Lower lobe of right lung (tissue), 2 donors: Measurements from ENCODE around the gene HOXD8. TPM values are rescaled to one million over a fixed set of nuclear protein-coding genes. Genes with fewer than 3 reads are reported as not detected.

Source experiments
- ATAC-seq, 2 donors: fragments of 200-7000 bp; cut with Tn5 transposase; one replicate each; pipeline ENCODE4 v1.9.1; 2020 to 2022; ENCODE audit warnings: mild to moderate bottlenecking in 2 of 2, moderate library complexity in 2 of 2
- DNase-seq: peaks from one replicate; pipeline ENCODE4 v3.0.0-alpha.2; 2020
- H3K27ac ChIP-seq: fragments of 200-600 bp; one replicate; pipeline ENCODE4 v1.8.0; 2022
- H3K27me3 ChIP-seq: fragments of 200-600 bp; one replicate; pipeline ENCODE4 v1.8.0; 2022; ENCODE audit warnings: low read depth
- H3K36me3 ChIP-seq: fragments of 200-600 bp; one replicate; pipeline ENCODE4 v1.8.0; 2022; ENCODE audit warnings: mild to moderate bottlenecking
- H3K4me1 ChIP-seq: fragments of 200-600 bp; one replicate; pipeline ENCODE4 v1.8.0; 2022
- H3K4me3 ChIP-seq: fragments of 200-600 bp; one replicate; pipeline ENCODE4 v1.8.0; 2022; ENCODE audit warnings: mild to moderate bottlenecking
- H3K9me3 ChIP-seq: fragments of 200-600 bp; one replicate; pipeline ENCODE4 v1.8.0; 2022
- intact Hi-C: fragments of 100-400 bp; cut with DNase I; formaldehyde crosslinking; loops from one replicate; pipeline ENCODE4 v1.11.0; 2022
- total RNA-seq: library from RNA; stranded (reverse); fragmentation: NEBNext Ultra II Directional; extraction: Animal tissue kit (Norgen Biotek cat#: 25700); gene quantifications from one replicate; pipeline ENCODE4 v1.2.1, GENCODE V29; 2021
- TF ChIP-seq, protein P1 (sequence below): fragments of 200-600 bp; IDR thresholded peaks from one replicate; pipeline ENCODE4 v1.8.0; 2022; ENCODE audit warnings: antibody characterized with exemption, mild to moderate bottlenecking
- donor health status: DM: no; HTN: yes; CAD: no; lungs with severe emphysema.

HOXD8 gene
- total RNA-seq, 1 donor from 2014 or later: 2.3 TPM

DNA sequence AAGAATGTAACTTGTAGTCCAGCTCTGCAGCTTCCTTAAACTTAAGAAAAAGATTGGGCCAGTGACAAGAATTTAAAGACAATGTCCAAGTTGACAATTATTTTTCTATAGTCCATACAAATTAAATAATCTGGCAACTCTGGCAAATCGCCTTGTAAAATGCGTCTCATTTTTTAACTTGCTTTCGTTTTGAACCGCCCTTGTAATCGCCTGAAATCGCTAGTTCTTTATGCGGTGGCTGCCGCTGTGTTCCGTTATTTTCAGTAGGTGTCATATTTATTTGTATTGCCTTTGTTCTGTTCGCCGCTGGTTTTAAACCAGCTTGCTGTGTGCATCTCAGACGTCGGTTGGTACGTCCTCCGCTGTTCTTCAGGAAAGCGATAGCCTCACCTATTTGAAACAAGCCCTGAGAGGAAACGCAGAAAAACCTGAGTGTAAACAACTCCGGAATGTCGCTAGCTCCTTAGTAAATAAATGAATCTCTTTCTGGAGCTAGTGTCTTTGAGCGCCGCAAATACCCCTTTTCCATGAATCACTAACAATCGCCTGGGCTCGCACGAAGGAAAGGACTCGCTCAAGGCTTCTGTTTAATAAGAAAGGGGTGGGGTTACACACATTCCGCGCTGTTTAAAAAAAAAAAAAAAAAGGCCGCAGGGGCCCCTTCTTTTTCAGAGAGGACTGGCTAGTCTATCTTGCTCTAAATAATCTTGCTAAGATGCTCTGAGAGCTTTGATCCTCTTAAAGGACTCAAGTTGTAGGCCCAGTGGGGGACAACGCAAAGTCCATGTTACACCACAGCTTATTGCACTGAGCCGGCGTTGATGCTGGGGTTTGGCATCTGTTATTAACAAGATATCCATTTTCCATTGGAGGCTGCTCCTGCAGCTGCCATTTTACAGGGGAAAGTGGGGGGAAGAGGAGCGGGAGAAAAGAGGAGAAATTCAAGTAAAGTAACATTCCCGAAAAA, 3.0 kb downstream of the HOXD8 start:
- DNase-seq (no peak), ATAC-seq (no peak)
- no peaks in the 10 kb centered on the region for H3K9me3 ChIP-seq
- TF ChIP-seq, protein P1, sequence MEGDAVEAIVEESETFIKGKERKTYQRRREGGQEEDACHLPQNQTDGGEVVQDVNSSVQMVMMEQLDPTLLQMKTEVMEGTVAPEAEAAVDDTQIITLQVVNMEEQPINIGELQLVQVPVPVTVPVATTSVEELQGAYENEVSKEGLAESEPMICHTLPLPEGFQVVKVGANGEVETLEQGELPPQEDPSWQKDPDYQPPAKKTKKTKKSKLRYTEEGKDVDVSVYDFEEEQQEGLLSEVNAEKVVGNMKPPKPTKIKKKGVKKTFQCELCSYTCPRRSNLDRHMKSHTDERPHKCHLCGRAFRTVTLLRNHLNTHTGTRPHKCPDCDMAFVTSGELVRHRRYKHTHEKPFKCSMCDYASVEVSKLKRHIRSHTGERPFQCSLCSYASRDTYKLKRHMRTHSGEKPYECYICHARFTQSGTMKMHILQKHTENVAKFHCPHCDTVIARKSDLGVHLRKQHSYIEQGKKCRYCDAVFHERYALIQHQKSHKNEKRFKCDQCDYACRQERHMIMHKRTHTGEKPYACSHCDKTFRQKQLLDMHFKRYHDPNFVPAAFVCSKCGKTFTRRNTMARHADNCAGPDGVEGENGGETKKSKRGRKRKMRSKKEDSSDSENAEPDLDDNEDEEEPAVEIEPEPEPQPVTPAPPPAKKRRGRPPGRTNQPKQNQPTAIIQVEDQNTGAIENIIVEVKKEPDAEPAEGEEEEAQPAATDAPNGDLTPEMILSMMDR: no peak
- no peak overlapping the region for H3K27ac ChIP-seq
- H3K4me3 ChIP-seq: peak overlapping the region; percentile 29
- peaks cover 34% of the 10 kb centered on the region for H3K4me1 ChIP-seq
- intact Hi-C loops: loop anchor here (10.0 kb wide), 1 partner anchor 422 kb away; no protein-coding TSS in a partner anchor
- H3K27me3 ChIP-seq: peaks cover 96% of the 10 kb centered on the region
- no peaks in the 10 kb centered on the region for H3K36me3 ChIP-seq

- DNase-seq (no peak), ATAC-seq (no peak)
- no peak overlapping the region for H3K27ac ChIP-seq
- H3K4me1 ChIP-seq: peaks cover 34% of the 10 kb centered on the region
- no peak overlapping the region for H3K4me3 ChIP-seq
- intact Hi-C loops: loop anchor here (10.0 kb wide), 1 partner anchor 421 kb away; no protein-coding TSS in a partner anchor
- H3K27me3 ChIP-seq: peaks cover 97% of the 10 kb centered on the region
- no peaks in the 10 kb centered on the region for H3K36me3 ChIP-seq
- TF ChIP-seq, protein P1: no peak
- H3K9me3 ChIP-seq: no peaks in the 10 kb centered on the region
These were observed 3.9 kb downstream of the HOXD8 start for GRCh38 chr2:176133389-176133788.

GRCh38 chr2:176134035-176134434, 4.5 kb downstream of the HOXD8 start:
- peaks cover 97% of the 10 kb centered on the region for H3K27me3 ChIP-seq
- ATAC-seq (no peak), DNase-seq (no peak)
- peaks cover 28% of the 10 kb centered on the region for H3K4me1 ChIP-seq
- H3K9me3 ChIP-seq: no peaks in the 10 kb centered on the region
- no peak overlapping the region for H3K4me3 ChIP-seq
- H3K36me3 ChIP-seq: no peaks in the 10 kb centered on the region
- no peak overlapping the region for H3K27ac ChIP-seq
- TF ChIP-seq, protein P1: no peak
- intact Hi-C loops: loop anchor here (10.0 kb wide), 1 partner anchor 421 kb away; no protein-coding TSS in a partner anchor

GRCh38 chr2:176135035-176135440, 5.5 kb downstream of the HOXD8 start:
- intact Hi-C loops: loop anchor here (10.0 kb wide), 1 partner anchor 420 kb away; no protein-coding TSS in a partner anchor
- H3K9me3 ChIP-seq: no peaks in the 10 kb centered on the region
- H3K27me3 ChIP-seq: peaks cover 99% of the 10 kb centered on the region
- peaks cover 25% of the 10 kb centered on the region for H3K4me1 ChIP-seq
- TF ChIP-seq, protein P1: no peak
- H3K36me3 ChIP-seq: no peaks in the 10 kb centered on the region
- no peak overlapping the region for H3K4me3 ChIP-seq
- ATAC-seq (no peak), DNase-seq (no peak)
- H3K27ac ChIP-seq: no peak overlapping the region

GRCh38 chr2:176136374-176137251, 7.1 kb downstream of the HOXD8 start:
- ATAC-seq (peak in 1 of 2 donors; percentile 7), DNase-seq (no peak)
- Histone ChIP-seq H3K4me1 (peaks cover 35% of the 10 kb centered on the region), H3K4me3 (peak overlapping the region; percentile 39), H3K27me3 (peaks cover 99% of the 10 kb centered on the region), H3K27ac (peak overlapping the region; percentile 6), H3K9me3 (no peaks in the 10 kb centered on the region), H3K36me3 (no peaks in the 10 kb centered on the region)
- TF ChIP-seq, protein P1: no peak
- intact Hi-C loops: loop anchor here (10.0 kb wide), 1 partner anchor 418 kb away; no protein-coding TSS in a partner anchor
